Measurements from ENCODE around the gene KCNN3.

DNA sequence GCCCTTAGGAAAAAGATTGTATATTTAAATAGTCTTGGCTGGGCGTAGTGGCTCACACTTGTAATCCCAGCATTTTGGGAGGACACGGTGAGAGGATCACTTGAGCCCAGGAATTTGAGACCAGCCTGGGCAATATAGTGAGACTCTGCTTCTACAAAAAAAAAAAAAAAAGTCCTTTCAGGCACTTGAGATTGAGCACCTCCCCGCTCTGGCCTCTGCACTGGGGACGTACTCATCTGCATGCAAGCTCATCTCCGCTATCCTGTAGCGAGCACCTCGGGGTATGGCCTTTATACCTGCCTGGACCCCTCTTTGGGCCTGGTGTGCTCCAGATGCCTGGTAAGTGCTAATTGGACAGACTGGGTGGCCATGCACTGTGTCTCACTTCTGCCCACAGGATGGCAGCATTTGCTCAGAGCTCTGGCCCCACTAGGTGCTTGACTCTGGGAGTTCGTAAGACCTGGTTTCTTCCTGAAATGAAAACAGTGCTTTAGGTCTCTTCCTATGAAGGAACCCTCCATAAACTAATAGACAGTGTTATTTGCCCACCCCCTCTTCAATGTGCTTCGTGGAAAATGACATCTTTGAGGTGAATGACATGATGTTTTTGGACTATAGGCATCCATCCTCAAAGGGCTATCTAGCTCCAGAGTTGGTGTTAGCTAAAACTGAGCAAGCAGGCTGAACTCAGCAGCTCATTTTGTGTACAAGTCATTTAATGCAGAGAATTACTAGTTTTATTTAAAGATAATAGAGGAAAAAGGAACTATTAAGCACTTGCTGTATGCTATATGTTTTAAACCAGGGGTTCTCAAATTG, 200.4 kb downstream of the KCNN3 start:
- TF ChIP-seq EZH2phosphoT487 (IDR thresholded peaks at IDR 0.05) (no peak), EZH2 (IDR thresholded peaks at IDR 0.05) (no peak)
- TF ChIP-seq, protein P1, sequence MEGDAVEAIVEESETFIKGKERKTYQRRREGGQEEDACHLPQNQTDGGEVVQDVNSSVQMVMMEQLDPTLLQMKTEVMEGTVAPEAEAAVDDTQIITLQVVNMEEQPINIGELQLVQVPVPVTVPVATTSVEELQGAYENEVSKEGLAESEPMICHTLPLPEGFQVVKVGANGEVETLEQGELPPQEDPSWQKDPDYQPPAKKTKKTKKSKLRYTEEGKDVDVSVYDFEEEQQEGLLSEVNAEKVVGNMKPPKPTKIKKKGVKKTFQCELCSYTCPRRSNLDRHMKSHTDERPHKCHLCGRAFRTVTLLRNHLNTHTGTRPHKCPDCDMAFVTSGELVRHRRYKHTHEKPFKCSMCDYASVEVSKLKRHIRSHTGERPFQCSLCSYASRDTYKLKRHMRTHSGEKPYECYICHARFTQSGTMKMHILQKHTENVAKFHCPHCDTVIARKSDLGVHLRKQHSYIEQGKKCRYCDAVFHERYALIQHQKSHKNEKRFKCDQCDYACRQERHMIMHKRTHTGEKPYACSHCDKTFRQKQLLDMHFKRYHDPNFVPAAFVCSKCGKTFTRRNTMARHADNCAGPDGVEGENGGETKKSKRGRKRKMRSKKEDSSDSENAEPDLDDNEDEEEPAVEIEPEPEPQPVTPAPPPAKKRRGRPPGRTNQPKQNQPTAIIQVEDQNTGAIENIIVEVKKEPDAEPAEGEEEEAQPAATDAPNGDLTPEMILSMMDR (IDR thresholded peaks at IDR 0.05), result peak; percentile 86
